NCI-H1694 treated with DMSO at 0.1 percent for 48 hours (cell line): ENCODE results near the gene DIAPH1.

Experiments
- DNase-seq: peaks from one replicate; lab custom pipeline; 2025; lab: John Stamatoyannopoulos, UW

The DIAPH1 gene

GRCh38 chr5:141618804-141619554 lies at the start of gene DIAPH1:
DIAPH1 (minus strand) TSS chr5:141619000; CDS start chr5:141618914, 86 bp downstream.
- DNase-seq: peak; percentile 84

GRCh38 chr5:141665995-141666940 lies 47.5 kb upstream of the DIAPH1 start:
- DNase-seq: no peak

- DNase-seq: peak; percentile 16
Observed at GRCh38 chr5:141664733-141665461, 46.1 kb upstream of the DIAPH1 start.

GRCh38 chr5:141663506-141663905 lies 44.7 kb upstream of the DIAPH1 start:
- no peak for DNase-seq

- no peak for DNase-seq
Observed at GRCh38 chr5:141662028-141662427, 43.2 kb upstream of the DIAPH1 start.

GRCh38 chr5:141657937-141658545 lies 39.2 kb upstream of the DIAPH1 start:
- no peak for DNase-seq

- DNase-seq: no peak
Observed at GRCh38 chr5:141657404-141657803, 38.6 kb upstream of the DIAPH1 start.

- no peak for DNase-seq
Observed at GRCh38 chr5:141656396-141656795, 37.6 kb upstream of the DIAPH1 start.

- DNase-seq: no peak
Observed at GRCh38 chr5:141655020-141655419, 36.2 kb upstream of the DIAPH1 start.

- DNase-seq: no peak
Observed at GRCh38 chr5:141654298-141654697, 35.5 kb upstream of the DIAPH1 start.

- no peak for DNase-seq
Observed at GRCh38 chr5:141651728-141652105, 32.9 kb upstream of the DIAPH1 start.

GRCh38 chr5:141650851-141651727 lies 32.3 kb upstream of the DIAPH1 start, which contains the start of gene FCHSD1:
FCHSD1 (minus strand) TSS chr5:141651418; CDS start chr5:141651368, 50 bp downstream.
- no peak for DNase-seq

- DNase-seq: no peak
Observed at GRCh38 chr5:141649972-141650371, 31.2 kb upstream of the DIAPH1 start.

- DNase-seq: no peak
Observed at GRCh38 chr5:141649056-141649688, 30.4 kb upstream of the DIAPH1 start.

GRCh38 chr5:141647851-141648250 lies 29.1 kb upstream of the DIAPH1 start:
- no peak for DNase-seq

- DNase-seq: no peak
Observed at GRCh38 chr5:141647242-141647641, 28.4 kb upstream of the DIAPH1 start.

GRCh38 chr5:141646026-141646425 lies 27.2 kb upstream of the DIAPH1 start:
- DNase-seq: no peak

- DNase-seq: no peak
Observed at GRCh38 chr5:141641634-141642267, 23.0 kb upstream of the DIAPH1 start.

- DNase-seq: no peak
Observed at GRCh38 chr5:141640698-141641097, 21.9 kb upstream of the DIAPH1 start.

- no peak for DNase-seq
Observed at GRCh38 chr5:141640051-141640415, 21.2 kb upstream of the DIAPH1 start.
